Activated CD8-positive, alpha-beta memory T cell treated with anti-CD3 and anti-CD28 coated beads for 36 hours (primary cell): Measurements from ENCODE around the gene ZFYVE9. TPM values are rescaled to one million over a fixed set of nuclear protein-coding genes. Genes with fewer than 3 reads are reported as not detected.
"Not testable (repeated sequence)": the region's sequence is repeated elsewhere in the genome, so short reads cannot be mapped to it uniquely, and the experiment has no call there.

Source experiments
- CTCF ChIA-PET: fragments of 350-600 bp; sonication (Branson Sonifier 250); formaldehyde crosslinking; loops from one replicate; lab custom pipeline; 2021; ENCODE audit warnings: antibody characterized with exemption; lab: Charles Lee
- POLR2A ChIA-PET: fragments of 350-600 bp; sonication (Branson Sonifier 250); formaldehyde crosslinking; loops from one replicate; lab custom pipeline; 2021; ENCODE audit warnings: antibody characterized with exemption; lab: Charles Lee
- total RNA-seq, 2 experiments: library from RNA; stranded (reverse); gene quantifications; one replicate each; pipeline ENCODE4 v1.2.3, GENCODE V29; 2021

ZFYVE9 gene
- total RNA-seq, 2 experiments from 2014 or later, result 3.8 to 4.2 TPM

DNA sequence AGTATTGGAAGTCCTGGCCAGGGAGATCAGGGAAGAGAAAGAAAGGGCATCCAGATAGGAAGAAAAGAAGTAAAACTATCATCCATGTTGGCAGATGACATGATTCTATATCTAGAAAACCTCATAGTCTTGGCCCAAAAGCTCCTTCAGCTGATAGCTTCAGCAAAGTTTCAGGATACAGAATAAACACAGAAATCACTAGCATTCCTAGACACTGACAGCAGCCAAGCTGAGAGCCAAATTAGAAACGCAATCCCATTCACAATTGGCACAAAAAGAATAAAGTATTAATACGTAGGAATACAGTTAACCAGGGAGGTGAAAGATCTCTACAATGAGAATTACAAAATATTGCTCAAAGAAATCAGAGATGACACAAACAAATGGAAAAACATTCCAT, 44.6 kb downstream of the ZFYVE9 start:
- POLR2A ChIA-PET, result no interaction called here
- CTCF ChIA-PET, result no interaction called here

DNA sequence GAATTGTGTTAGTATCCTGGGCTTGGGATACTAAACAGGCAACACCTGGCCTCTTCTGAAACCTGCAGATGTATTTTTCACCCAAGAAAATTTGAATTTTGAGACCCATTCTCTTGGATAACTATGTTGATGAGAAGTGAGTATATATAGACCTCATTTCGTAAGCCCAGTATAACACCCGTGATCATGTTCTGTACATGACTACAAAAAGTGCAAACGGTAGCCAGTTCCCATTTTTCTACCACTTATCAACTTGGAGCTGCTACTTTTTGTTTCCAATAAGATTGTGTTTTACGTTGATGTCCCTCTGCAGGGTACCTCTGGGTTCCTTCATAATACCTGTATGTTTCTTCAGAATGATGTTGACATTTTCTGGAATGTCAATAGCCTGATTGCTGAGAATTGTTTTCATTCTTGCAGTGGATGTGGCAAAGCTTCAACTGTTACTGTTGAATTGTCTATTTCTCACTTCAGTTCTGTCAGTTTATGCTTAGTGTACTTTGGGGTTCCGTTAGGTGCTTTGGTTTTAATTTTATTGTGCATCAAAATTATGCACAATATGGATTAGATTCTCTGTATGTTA, 48.1 kb downstream of the ZFYVE9 start:
- POLR2A ChIA-PET, result no interaction called here
- CTCF ChIA-PET, result interaction anchor here (0.7 kb wide), 1 partner anchor 69 kb away, joined by 3 read pairs; no protein-coding TSS in a partner anchor

DNA sequence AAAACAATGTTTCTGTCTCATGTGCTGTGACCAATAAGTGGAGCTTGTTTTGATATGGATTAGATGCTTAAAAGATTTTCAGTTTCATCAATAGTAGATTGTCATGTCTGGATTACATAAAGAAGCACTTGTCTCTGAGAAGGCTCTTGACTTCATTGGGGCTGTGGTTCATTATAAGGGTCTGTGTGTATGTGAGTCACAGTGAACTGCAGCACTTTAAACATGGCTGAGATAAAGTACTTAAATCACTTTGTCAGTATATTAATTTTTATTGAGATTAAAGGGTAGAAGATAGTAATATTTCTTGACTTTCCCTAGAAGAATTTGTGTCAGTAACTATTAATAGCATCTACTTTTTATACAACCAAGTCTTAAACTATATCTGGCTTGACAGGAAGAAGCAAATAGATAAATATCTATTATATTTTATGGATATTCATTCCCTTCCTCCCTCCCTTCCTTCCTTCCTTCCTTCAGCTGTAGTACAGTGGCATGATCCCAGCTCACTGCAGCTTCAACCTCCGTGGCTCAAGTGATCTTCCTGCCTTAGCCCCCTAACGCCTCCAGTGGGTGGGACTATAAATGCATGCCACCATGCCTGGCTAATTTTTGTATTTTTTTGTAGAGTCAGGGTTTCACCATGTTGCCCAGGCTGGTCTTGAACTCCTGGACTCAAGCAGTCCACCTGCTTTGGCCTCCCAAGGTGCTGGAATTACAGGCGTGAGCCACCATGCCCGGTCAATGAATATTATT, 48.8 kb downstream of the ZFYVE9 start:
- ChIA-PET CTCF (no interaction called here), POLR2A (no interaction called here)

DNA sequence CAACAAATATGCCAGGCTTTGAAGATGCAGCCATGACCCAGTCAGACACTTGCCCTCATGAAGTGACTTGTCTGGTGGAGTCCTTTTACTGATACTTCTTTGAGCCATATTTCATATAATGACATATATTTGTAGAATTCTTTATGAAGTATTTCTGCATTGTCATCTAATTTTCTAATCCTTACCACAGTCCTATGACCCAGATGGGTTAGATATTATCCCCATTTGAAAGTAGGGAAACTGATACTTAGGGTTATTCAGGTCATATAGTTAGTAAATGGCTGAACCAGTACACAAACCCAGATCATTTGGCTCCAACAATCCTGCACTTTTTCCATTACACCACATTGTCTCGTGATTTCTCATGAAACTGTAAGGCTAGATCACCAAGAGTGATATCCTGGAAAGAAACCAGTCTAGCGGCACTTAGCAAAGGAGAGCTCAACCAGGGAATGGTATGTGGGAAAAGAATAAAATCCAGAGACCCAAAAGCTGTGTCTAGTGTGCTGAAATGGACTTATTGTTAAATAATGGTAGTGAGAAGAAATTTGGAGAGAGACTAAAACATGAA, 49.6 kb downstream of the ZFYVE9 start:
- ChIA-PET CTCF (interaction anchor here (0.7 kb wide), 2 partner anchors 91 to 104 kb away, joined by 3 read pairs; no protein-coding TSS in a partner anchor), POLR2A (no interaction called here)

DNA sequence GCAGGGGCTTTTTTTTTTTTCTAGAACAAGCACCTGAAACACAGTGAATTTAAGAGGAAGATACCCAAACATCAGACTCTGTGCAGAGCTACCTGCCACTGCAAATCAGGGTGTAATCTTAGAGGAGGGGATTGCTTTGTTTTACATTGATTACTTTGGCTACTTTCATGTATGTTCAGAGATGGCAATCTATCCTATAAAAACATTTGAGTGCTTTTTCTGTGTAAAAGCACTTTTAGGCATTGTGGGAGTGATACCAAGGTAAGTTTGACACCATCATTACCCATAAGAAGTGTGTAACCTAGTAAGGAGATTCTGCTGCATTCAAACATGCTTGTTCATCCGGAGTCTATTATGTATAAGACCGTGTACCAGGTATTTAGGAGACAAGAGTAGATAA, 50.1 kb downstream of the ZFYVE9 start:
- ChIA-PET POLR2A (no interaction called here), CTCF (interaction anchor here (0.7 kb wide), 2 partner anchors 91 to 104 kb away, joined by 3 read pairs; no protein-coding TSS in a partner anchor)

DNA sequence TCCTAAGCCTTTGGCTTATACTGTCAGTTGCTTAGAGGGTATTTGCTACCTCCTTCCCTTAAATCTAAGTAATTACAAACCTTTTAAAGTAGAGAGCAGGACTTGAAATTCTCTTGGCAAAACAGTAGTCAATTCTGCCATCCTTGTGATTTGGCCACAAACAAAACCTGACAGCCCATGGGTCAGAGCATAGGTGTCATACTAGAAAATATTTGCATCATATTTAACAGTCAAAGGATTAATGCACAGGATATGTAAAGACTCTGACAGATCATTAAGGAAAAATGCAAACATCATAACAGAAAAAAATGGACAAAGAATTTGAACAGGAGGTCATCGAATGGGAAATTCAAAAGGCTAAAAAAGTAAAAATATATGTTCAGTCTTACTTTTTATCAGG, 50.5 kb downstream of the ZFYVE9 start:
- ChIA-PET CTCF (interaction anchor here (0.7 kb wide), 2 partner anchors 92 to 103 kb away, joined by 3 read pairs; no protein-coding TSS in a partner anchor), POLR2A (no interaction called here)

DNA sequence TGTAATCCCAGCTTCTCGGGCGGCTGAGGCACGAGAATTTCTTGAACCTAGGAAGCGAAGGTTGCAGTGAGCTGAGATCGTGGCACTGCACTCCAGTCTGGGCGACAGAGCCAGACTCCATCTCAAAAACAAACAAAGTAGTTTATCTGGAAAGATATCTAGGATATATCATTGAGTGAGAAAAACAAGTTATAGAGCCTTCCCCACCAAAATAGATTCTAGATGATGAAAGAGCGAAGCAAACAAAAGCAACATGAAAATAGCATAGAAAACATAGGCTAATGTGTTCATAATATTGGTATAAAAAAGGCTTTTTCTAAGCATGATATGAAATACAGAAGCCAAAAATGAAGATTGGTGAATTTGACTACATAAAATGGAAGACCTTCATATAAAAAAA, 52.1 kb downstream of the ZFYVE9 start:
- POLR2A ChIA-PET, result no interaction called here
- CTCF ChIA-PET, result no interaction called here

DNA sequence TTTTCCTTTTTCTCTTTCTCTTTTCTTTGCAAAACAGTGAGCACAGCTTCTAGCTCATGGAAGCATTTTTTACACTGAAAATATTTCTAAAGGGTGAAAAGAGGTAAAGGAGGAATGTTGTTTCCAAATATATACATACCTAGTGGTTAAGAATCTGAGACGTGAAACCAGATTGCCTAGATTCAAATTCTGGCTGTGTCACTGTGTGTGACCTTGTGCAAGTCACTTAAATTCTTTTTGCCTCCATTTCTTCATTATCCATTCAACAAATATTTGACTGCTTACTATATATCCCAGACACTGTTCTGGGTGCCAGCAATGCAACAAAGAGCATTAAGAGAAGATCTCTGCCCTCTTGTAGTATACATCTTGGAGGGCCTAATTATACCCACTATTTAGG, 53.3 kb downstream of the ZFYVE9 start:
- CTCF ChIA-PET, result no interaction called here
- POLR2A ChIA-PET, result no interaction called here

DNA sequence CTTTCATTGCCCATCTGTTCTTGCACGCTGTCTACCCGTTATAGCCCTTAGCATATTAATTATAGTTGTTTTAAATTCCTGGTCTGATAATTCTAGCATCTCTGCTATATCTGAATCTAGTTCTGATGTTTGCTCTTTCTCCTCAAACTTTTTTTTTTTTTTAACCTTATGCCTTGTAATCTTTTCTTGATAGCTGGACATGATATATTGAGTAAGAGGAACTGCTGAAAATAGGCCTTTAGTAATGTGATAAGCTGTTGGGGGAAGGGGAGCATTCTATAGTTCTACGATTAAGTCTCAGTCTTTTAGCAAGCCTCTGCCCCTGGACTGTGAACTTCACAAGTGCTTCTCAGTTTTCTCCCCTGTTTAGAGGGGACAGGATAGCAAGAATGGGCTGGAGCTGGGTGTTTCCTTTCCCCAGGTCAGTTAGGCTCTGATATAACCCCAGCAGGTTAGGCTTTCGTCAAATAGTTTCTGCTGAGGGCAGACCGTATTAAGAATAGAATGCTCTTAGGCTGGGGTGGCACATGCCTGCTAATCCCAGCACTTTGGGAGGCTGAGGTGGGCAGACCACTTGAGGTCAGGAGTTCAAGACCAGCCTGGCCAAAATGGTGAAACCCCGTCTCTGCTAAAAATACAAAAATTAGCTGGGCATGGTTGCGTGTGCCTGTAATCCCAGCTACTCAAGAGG, 62.2 kb downstream of the ZFYVE9 start:
- CTCF ChIA-PET, result no interaction called here
- POLR2A ChIA-PET, result no interaction called here

DNA sequence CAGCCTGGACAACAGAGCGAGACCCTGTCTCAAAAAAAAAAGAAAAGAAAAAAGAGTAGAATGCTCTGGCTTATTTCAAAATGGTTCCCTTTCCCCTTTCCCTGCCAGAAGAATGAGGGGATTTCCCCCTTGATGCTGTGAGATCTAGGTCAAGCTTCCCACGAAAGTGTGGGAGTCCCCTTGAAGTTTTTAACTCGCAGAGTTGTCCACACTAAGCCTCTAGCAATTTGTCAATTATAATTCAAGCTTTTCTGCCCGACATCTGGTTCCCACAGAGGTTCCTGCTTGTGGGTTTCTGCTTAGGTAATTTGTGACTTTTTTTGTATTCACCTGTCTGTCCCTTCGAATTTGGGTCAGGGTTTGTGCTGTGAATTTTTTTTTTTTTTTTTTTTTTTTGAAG, 62.8 kb downstream of the ZFYVE9 start:
- CTCF ChIA-PET, result interaction anchor here (0.7 to 0.8 kb wide), 2 partner anchors 10 to 77 kb away, joined by 3 to 4 read pairs; no protein-coding TSS in a partner anchor
- POLR2A ChIA-PET, result no interaction called here

DNA sequence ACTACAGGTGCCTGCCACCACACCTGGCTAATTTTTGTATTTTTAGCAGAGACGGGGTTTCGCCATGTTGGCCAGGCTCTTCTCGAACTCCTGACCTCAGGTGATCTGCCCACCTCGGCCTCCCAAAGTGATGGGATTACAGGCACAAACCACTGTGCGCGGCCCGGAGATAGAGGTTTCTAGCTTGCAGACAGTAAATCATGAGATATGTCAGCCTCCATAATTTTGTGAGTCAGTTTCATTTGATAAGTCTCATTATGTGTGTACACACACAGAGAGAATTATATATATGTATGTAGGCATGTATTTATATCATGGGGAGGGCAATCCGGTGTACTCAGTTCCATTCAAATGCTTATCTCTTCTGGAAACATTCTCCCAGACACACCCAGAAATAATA, 64.8 kb downstream of the ZFYVE9 start:
- CTCF ChIA-PET, POLR2A ChIA-PET: not testable (repeated sequence)

DNA sequence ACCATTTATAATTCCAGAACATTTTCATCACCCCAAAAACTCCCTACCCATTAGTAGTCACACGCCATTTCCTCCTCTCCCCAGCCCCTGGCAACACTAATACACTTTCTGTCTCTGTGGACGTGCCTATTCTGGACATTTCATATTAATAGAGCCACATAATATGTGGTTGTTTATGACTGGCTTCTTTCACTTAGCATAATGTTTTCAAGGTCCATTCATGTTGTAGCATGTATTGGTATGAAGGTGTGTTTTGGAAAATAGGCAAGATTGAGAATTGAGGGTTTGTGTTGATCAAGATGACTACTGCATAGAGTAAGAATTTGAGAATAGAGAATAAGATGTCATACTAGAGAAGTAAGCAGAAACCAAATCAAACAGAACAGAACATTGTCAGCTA, 67.5 kb downstream of the ZFYVE9 start:
- CTCF ChIA-PET, result no interaction called here
- POLR2A ChIA-PET, result no interaction called here

DNA sequence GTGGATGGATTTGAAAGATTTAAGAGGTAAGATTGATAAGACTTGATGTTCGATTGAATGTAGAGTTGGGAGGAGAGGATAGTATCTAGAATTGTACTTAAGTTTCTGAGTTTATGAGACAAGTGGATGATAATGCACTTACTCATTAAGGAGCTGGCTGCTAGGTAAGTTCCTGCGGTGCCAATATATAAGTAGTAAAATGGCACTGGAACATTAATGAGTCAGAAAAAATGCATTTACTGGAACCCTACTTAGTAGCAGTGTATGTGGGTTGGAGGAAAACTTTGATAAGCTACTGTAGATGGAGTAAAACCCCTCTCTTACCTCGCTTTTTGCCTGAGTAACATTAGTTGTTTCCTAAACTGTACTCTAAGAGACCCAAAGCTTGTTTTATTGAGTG, 68.2 kb downstream of the ZFYVE9 start:
- CTCF ChIA-PET, result interaction anchor here (0.5 to 0.6 kb wide), 2 partner anchors 50 to 138 kb away, joined by 3 read pairs; no protein-coding TSS in a partner anchor
- POLR2A ChIA-PET, result no interaction called here

DNA sequence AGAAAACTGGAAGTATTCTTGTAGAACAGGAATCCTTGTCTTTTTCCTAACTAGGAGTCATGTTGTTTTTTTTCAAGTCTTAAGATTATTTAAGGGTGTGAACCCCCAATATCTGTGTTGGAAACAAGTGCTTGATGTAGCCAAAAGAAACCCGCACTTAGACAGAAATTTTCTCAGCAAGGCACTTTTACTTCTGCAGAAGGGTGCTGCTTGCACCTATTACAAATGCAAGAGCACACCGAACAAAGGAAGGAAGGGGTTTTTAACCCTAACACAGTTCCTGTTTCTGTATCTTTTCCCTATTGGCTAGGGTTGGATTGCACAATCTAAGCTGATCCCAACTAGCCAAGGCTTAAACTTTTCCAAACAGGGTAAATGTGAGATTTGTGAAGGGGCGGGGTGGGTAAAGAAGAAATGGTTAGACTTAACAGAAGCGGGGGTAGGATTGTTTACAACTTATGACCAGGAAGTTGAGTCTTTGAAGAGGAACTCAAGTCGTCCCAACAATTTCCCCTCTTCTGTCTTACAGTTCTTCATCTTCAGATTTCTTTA, 75.1 kb downstream of the ZFYVE9 start:
- POLR2A ChIA-PET, result no interaction called here
- CTCF ChIA-PET, result no interaction called here

DNA sequence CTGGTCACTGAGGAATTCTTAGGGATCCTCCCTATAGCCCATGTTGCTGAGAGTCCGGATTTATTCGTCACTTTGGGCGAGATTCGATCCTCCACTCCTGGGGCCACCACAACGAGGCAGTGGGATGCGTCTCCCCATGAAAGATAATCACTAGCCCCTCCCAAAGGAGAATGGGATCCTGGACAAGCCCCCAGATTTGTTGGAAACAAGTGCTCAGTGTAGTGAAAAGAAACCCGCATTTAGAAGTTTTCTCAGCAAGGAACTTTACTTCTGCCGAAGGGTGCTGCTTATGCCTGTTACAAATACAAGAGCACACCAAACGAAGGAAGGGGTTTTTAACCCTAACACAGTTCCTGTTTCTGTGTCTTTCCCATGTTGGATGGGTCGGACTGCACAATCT, 83.3 kb downstream of the ZFYVE9 start:
- ChIA-PET POLR2A (no interaction called here), CTCF (no interaction called here)

DNA sequence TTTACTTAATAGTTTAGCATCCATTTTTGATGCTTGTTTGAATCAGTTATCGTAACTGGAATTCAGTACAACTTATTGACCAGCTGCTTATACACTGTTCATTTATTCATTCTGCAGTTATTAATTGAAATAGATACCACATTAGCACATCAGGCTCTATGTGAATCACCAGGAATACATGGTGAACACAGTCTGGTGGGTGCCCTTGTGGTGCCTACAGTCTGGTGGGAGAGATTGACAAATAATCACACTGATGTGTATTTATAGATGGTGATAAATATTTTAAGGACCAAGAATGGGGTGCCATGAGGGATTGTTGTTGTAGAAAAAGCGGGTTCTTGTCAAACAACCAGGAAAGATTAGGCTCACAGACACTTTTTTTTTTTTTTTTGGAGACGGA, 87.6 kb downstream of the ZFYVE9 start:
- CTCF ChIA-PET, result interaction anchor here (0.7 kb wide), 1 partner anchor 326 kb away, joined by 4 read pairs; no protein-coding TSS in a partner anchor
- POLR2A ChIA-PET, result no interaction called here

DNA sequence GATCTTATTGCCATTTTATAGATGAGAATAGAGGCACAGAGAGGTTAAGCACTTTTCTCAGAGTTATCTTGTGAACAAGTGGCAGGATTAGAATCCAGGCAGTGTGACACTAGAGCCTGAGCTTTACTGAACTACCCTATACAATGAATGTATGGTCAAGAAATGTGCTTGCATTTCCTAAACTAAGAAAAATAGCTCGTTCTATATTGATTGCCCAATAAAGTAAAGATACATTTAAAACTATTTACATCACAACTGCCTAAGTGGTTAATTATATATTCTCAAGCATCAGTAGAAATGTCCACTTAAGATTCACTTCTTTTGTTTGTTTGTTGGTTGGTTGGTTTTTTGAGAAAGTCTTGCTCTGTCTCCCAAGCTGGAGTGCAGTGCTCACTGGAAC, 91.6 kb downstream of the ZFYVE9 start:
- POLR2A ChIA-PET, result no interaction called here
- CTCF ChIA-PET, result no interaction called here

DNA sequence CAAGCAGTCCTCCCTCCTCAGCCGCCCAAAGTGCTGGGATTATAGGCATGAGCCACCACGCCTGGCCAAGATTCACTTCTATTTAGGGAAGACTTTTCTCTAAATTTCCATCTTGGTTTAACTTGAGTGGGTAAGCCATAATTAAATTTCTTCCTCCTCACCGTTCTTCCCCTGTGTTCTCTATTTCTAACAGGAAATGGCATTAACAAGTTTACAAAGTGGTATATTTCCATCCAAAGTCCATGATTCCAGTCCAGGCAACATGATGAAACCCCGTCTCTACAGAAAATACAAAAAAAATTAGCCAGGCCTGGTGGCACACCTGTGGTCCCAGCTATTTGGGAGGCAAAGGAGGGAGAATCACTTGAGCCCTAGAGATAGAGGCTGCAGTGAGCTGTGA, 92.1 kb downstream of the ZFYVE9 start:
- ChIA-PET CTCF (no interaction called here), POLR2A (no interaction called here)

DNA sequence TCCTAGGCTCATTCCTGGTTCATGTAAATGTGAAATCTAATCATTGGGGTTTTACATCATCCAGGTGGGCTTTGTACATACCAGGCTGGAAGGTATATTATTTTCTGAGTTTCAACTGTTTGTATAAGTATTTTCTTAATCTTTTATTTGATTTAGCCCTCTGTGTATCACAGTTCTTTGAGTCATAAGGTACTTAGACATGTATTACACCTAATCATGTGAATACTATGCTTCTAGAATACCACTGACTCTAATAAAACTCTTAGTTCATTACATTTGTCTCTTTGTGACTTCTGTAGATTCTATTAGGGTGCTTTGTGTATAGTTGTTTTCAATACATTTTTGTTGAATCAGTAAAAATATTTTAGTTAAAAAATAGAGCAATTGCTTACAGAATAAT, 92.8 kb downstream of the ZFYVE9 start:
- POLR2A ChIA-PET, result no interaction called here
- CTCF ChIA-PET, result no interaction called here

DNA sequence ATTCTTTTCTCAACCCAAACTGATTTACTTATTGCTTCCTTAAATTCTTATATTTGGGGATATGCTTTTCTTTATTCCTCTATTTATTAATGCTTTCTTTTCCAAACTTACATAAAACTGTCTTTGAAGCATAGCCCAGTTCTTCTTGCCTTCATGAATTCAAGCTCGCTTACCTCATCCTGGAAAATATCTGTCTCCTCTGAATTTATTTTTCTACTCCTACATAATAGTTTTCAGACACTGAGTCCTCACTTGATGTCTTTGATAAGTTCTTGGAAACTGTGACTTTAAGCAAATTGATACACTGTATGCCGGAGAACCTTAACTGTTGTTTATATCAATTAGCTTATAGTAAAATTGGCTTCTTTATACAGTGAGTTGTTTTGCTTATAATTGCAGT, 93.8 kb downstream of the ZFYVE9 start:
- POLR2A ChIA-PET, result no interaction called here

More for the DNA sequence above, 93.8 kb downstream of the ZFYVE9 start:
- CTCF ChIA-PET, result no interaction called here
